ENCODE measurements around the gene H2AZ1. TPM values are rescaled to one million over a fixed set of nuclear protein-coding genes. Genes with fewer than 3 reads are reported as not detected.

H2AZ1 gene
- total and polyA plus RNA-seq, 2 donors (not counting 1 experiment from before 2014, with no cell fraction given) = 132 to 275 TPM

DNA sequence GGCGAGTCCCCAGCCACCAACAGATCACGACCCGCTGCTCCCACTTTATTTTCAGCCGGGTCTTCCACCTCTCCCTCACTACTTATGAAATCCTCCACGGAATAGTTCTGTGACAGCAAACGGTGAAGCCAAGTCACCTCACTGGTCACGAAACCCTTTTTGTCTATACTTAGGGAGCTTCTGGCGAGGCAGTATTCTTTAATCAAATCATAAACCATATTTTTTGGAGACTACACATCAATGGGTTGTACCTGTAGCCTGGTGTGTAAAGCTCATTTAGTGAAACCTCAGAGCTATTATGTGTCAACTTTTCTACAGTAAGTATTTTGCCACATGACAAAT, 809 bp upstream of the H2AZ1 start:
- Histone ChIP-seq H3K36me3 (ENCODE audit: control insufficient read depth, insufficient read depth, low read length) (no peaks in the 10 kb centered on the region), H3K79me2 (ENCODE audit: control insufficient read depth, insufficient read depth, low read length) (peaks cover 35% of the 10 kb centered on the region), H3K4me2 (ENCODE audit: extremely low read depth, insufficient read depth, low read length) (peak overlapping the region; percentile 95), H3K4me3 (replicated peaks in 1 of 4; ENCODE audit: control extremely low read depth in 1 of 4, insufficient read depth in 1 of 4, low read depth in 3 of 4, low read length in 4 of 4) (peak overlapping the region; percentile 68 to 75 (median 72)), H3K9me3 (ENCODE audit: control insufficient read depth, insufficient read depth, low read depth, low read length) (no peaks in the 10 kb centered on the region), H4K20me1 (ENCODE audit: control insufficient read depth, extremely low read depth, insufficient read depth, low read length) (no peaks in the 10 kb centered on the region), H3K27ac (ENCODE audit: insufficient read depth, low read length) (peak overlapping the region; percentile 56), H2AFZ (ENCODE audit: low read length) (peak overlapping the region; percentile 96), H3K27me3 (ENCODE audit: control insufficient read depth, insufficient read depth, low read length) (no peaks in the 10 kb centered on the region), H3K9ac (ENCODE audit: insufficient read depth, low read length) (peak overlapping the region; percentile 59), H3K4me1 (ENCODE audit: control insufficient read depth, extremely low read depth, insufficient read depth, low read length) (peaks cover 6% of the 10 kb centered on the region)
- TF ChIP-seq EZH2 (IDR thresholded peaks at IDR 0.05; ENCODE audit: low read length, missing control alignments) = no peak
- TF ChIP-seq, protein P1, sequence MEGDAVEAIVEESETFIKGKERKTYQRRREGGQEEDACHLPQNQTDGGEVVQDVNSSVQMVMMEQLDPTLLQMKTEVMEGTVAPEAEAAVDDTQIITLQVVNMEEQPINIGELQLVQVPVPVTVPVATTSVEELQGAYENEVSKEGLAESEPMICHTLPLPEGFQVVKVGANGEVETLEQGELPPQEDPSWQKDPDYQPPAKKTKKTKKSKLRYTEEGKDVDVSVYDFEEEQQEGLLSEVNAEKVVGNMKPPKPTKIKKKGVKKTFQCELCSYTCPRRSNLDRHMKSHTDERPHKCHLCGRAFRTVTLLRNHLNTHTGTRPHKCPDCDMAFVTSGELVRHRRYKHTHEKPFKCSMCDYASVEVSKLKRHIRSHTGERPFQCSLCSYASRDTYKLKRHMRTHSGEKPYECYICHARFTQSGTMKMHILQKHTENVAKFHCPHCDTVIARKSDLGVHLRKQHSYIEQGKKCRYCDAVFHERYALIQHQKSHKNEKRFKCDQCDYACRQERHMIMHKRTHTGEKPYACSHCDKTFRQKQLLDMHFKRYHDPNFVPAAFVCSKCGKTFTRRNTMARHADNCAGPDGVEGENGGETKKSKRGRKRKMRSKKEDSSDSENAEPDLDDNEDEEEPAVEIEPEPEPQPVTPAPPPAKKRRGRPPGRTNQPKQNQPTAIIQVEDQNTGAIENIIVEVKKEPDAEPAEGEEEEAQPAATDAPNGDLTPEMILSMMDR (conservative IDR thresholded peaks at IDR 0.05 in 1 of 2, IDR thresholded peaks at IDR 0.05 in 1 of 2; ENCODE audit: low read depth in 1 of 2, low read length in 2 of 2) = no peak
- no peak for DNase-seq (ENCODE audit: low read depth in 2 of 2)

DNA sequence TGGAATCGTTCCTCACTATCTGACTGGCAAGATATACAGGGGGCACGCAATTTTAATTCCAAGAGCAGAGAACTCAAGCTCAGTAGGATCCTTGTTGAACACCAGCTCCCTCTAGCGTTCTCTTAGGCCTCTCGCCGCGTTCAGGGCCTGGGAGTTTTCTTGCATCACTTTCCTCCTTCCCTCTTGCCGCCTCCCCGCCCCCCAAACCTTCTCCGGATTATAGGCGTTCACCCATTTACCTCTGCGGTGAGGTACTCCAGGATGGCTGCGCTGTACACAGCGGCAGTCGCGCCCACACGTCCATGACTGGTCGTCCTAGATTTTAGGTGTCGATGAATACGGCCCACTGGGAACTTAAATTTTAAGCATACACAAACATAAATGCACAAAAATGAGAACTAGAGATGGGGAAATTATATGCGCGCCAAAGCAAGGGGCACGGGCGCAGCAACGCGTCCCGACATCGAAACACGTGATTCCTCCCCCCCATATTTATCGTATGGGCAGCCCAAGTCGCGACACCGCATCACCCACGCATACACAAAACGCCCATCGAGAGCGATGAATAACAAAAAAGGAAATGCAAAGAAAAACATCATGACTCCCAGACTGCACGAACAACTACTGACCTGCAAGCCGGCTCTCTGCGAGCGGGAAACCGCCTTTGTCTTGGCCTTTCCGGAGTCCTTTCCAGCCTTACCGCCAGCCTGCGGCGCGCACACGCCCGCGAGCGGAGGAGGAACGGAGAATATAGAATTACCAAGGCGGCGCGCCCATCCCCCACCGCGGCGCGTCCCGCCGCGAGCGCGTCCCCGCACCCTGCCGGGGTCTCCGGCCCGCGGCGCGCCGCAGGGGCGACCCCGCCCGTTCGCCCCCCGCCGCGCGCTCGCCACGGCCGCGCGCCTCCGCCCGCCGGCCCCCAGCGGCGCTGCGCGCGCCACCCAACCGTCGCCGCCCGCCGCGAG, 759 bp downstream of the H2AZ1 start:
- Histone ChIP-seq H3K9ac (ENCODE audit: insufficient read depth, low read length) (peak overlapping the region; percentile 85), H3K79me2 (ENCODE audit: control insufficient read depth, insufficient read depth, low read length) (peaks cover 51% of the 10 kb centered on the region), H4K20me1 (ENCODE audit: control insufficient read depth, extremely low read depth, insufficient read depth, low read length) (no peaks in the 10 kb centered on the region)

DNA sequence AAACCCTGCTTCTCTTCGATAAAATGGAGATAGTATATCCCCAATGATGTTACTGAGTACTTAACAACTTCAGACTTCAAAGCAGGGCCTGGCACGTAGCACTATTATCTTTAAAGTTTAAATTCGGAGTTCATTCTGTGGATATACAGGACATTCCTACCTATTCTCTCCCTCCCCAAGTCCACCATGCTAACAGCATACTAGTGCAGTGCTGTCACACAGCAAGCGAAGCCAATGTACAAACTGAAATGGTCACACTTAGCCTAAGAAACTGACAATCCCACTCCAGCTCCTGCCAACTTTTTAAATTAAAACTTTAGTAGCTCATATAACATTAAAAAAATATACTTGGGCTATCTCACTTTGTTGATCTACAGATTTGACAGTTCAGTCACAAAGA, 2.5 kb downstream of the H2AZ1 start:
- H2AFZ ChIP-seq (ENCODE audit: low read length) = no peak overlapping the region
- no peaks in the 10 kb centered on the region for H3K9me3 ChIP-seq (ENCODE audit: control insufficient read depth, insufficient read depth, low read depth, low read length)
- peak overlapping the region; percentile 79 for H3K27ac ChIP-seq (ENCODE audit: insufficient read depth, low read length)
- peak overlapping the region in 2 of 4 experiments; percentile 68 to 88 for H3K4me3 ChIP-seq (replicated peaks in 1 of 4; ENCODE audit: control extremely low read depth in 1 of 4, insufficient read depth in 1 of 4, low read depth in 3 of 4, low read length in 4 of 4)
- H3K4me1 ChIP-seq (ENCODE audit: control insufficient read depth, extremely low read depth, insufficient read depth, low read length) = peaks cover 6% of the 10 kb centered on the region
- peak overlapping the region; percentile 49 for H3K4me2 ChIP-seq (ENCODE audit: extremely low read depth, insufficient read depth, low read length)
- H4K20me1 ChIP-seq (ENCODE audit: control insufficient read depth, extremely low read depth, insufficient read depth, low read length) = no peaks in the 10 kb centered on the region
- H3K79me2 ChIP-seq (ENCODE audit: control insufficient read depth, insufficient read depth, low read length) = peaks cover 68% of the 10 kb centered on the region
- no peaks in the 10 kb centered on the region for H3K36me3 ChIP-seq (ENCODE audit: control insufficient read depth, insufficient read depth, low read length)
- H3K9ac ChIP-seq (ENCODE audit: insufficient read depth, low read length) = no peak overlapping the region
- no peaks in the 10 kb centered on the region for H3K27me3 ChIP-seq (ENCODE audit: control insufficient read depth, insufficient read depth, low read length)
- DNase-seq (ENCODE audit: low read depth in 2 of 2) = peak in 1 of 2 donors; percentile 3
- no peak for TF ChIP-seq EZH2 (IDR thresholded peaks at IDR 0.05; ENCODE audit: low read length, missing control alignments)
- TF ChIP-seq, protein P1 (conservative IDR thresholded peaks at IDR 0.05 in 1 of 2, IDR thresholded peaks at IDR 0.05 in 1 of 2; ENCODE audit: low read depth in 1 of 2, low read length in 2 of 2) = no peak

More for the DNA sequence above, 759 bp downstream of the H2AZ1 start:
- Histone ChIP-seq H3K27ac (ENCODE audit: insufficient read depth, low read length) (peak overlapping the region; percentile 89), H3K9me3 (ENCODE audit: control insufficient read depth, insufficient read depth, low read depth, low read length) (no peaks in the 10 kb centered on the region), H3K4me1 (ENCODE audit: control insufficient read depth, extremely low read depth, insufficient read depth, low read length) (peaks cover 6% of the 10 kb centered on the region), H3K4me3 (replicated peaks in 1 of 4; ENCODE audit: control extremely low read depth in 1 of 4, insufficient read depth in 1 of 4, low read depth in 3 of 4, low read length in 4 of 4) (peak overlapping the region; percentile 80 to 96 (median 86)), H3K27me3 (ENCODE audit: control insufficient read depth, insufficient read depth, low read length) (no peaks in the 10 kb centered on the region), H2AFZ (ENCODE audit: low read length) (peak overlapping the region; percentile 25), H3K36me3 (ENCODE audit: control insufficient read depth, insufficient read depth, low read length) (no peaks in the 10 kb centered on the region), H3K4me2 (ENCODE audit: extremely low read depth, insufficient read depth, low read length) (peak overlapping the region; percentile 92)
- DNase-seq (ENCODE audit: low read depth in 2 of 2) = peak; percentile 88 to 95
- TF ChIP-seq, protein P1 (conservative IDR thresholded peaks at IDR 0.05 in 1 of 2, IDR thresholded peaks at IDR 0.05 in 1 of 2; ENCODE audit: low read depth in 1 of 2, low read length in 2 of 2) = peak; percentile 93 to 96
- no peak for TF ChIP-seq EZH2 (IDR thresholded peaks at IDR 0.05; ENCODE audit: low read length, missing control alignments)

Measured in fibroblast of lung (primary cell).